Stimulated activated CD4-positive, alpha-beta T cell treated with anti-CD3 and anti-CD28 coated beads, TNF-alpha, amount 100 ng/mL, for 4 hours (primary cell): ENCODE data around the gene ELP1.
"Not testable (repeated sequence)": the region's sequence is repeated elsewhere in the genome, so short reads cannot be mapped to it uniquely, and the experiment has no call there.

Source experiments
- DNase-seq, 3 experiments: peaks; one replicate each; pipeline ENCODE4 v3.0.0-alpha.2; 2020; ENCODE audit warnings: low read depth in 3 of 3

The ELP1 gene

DNA sequence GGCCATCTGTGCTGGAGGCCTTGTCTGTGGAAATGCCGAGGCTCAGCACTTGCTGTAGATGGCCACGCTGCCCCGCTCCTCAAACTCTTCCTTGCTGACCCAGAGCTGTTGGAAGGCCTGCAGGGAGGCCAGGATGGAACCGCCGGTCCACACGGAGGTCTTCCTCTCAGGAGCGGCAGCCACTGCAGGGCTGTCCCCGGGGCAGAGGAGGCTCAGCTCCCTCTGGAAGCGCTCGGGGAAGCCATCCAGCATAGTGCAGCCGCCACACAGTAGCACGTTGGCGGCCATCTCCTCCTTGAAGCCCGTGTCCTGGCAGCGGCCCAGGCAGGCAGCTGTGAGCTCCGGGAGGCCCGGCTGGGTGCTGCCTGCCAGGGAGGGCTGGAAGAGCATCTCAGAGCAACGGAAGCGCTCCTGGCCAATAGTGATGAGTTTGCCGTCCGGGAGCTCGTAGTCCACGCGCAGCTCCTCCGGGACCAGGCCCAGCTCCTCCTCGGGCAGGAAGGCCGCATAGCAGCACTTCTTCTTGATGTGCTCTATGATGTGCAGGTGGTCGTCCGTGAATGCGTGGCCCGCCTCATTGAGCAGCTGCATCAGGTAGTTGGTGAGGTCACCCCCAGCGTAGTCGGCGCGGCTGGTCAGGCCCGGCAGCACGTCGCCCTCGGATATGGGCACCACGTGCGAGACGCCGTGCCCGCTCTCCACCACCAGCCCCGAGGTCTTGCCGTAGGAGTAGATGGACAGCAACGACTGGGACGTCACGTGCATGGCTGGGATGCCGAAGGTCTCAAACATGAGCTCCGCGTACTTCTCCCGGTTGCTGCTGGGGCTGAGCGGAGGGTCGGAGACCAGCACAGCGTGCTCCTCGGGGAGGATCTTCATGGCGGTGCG, 79.0 kb downstream of the ELP1 start:
- DNase-seq: no peak

- no peak for DNase-seq
Observed at GRCh38 chr9:108854094-108854493, 79.8 kb downstream of the ELP1 start.

GRCh38 chr9:108852079-108852478, 81.8 kb downstream of the ELP1 start:
- DNase-seq: no peak

DNA sequence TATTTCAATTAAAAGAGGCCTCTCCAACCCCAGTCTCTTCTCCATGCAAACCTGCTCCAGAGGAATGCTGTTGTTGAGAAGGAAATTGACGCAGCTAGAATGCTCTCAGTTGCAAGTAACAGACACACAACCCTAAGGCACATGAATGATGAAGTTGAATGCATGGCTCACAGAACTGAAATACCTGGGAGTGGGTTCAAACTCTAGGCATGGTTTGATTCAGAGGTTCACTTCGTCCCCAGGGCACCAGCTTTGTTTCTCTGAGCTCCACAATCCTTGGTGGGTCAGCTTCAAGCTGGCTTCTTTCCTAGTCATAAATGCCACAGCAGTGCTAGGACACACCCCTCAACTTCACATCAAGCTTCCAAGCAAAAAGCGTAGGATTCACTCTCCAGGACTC, 82.8 kb downstream of the ELP1 start:
- DNase-seq: no peak

DNA sequence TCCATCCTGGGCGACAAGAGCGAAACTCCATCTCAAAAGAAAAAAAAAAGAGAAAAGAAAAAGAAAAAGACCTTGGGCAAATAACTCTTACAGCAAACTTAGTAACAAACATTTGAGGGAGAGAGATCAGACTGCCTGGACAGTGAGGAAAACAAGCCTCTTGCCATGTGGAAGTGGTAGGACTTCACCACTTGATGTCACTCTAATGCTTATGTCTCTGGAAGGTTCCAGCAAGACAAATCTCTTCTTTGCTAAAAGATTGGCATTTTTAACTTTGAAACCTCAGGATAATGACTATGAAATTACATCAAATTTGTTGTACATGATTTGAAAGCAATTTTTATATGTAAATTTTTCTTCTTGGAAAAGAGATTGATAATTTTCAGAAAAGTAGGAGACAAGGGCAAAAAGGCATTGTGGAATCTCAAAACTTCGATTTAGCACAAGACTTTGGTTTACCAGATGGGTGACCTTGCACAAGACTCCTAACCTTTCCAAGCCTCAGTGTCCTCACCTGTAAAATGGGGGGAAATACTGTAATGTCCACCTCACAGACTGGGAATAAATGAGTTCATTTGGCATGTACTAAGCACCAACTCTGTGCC, 83.5 kb downstream of the ELP1 start:
- DNase-seq: no peak

DNA sequence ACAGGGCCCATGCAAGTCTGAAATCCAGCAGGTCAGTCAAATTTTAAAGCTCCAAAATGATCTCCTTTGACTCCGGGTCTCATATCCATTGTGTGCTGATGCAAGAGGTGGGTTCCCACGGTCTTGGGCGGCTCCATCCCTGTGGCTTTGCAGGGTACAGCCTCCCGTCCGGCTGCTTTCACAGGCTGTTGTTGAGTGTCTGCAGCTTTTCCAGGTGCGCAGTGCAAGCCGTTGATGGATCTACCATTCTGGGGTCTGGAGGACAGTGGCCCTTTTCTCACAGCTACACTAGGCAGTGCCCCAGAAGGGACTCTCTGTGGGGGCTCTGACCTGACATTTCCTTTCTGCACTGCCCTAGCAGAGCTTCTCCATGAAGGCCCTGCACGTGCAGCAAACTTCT, 85.6 kb downstream of the ELP1 start:
- DNase-seq: not testable (repeated sequence)

DNA sequence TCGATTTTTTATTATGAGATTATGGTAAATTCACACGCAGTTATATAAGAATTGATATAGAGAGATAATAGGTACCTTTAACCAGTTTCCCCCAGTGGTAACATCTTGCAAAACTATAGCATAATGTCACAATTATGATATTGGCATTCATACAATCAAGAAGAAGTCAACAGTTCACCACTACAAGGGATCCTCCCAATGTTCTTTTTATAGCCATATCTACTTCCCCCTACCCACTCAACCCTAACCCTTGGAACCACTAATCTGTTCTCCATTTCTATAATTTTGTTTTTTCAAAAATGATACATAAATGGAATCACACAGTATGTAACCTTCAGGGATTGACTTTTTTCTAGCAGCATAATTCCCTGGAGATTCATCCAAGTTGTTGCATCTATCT, 88.0 kb downstream of the ELP1 start:
- DNase-seq: no peak

- no peak for DNase-seq
Observed at GRCh38 chr9:108845507-108845906, 88.4 kb downstream of the ELP1 start.

GRCh38 chr9:108844856-108845255, 89.1 kb downstream of the ELP1 start:
- DNase-seq: no peak

DNA sequence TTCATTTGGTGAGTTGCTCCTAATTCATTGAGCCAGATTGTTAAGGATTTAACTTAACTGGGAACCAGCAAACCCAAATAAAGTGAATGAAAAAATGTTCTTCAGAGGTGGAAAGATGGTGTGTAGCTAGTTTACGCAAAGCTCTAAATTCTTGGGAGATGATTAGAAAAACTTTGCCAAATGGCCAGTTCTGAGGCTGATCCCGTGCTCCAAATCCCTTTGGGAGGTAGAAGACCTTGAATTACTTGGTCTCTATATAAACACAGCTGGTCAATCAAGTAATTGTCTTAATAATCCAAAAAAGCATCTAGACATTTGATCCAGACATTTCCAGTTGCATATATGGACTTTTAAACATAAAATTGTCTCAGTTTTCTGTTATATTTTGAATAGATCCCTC, 89.5 kb downstream of the ELP1 start:
- no peak for DNase-seq

GRCh38 chr9:108842610-108843295, 91.2 kb downstream of the ELP1 start:
- no peak for DNase-seq

DNA sequence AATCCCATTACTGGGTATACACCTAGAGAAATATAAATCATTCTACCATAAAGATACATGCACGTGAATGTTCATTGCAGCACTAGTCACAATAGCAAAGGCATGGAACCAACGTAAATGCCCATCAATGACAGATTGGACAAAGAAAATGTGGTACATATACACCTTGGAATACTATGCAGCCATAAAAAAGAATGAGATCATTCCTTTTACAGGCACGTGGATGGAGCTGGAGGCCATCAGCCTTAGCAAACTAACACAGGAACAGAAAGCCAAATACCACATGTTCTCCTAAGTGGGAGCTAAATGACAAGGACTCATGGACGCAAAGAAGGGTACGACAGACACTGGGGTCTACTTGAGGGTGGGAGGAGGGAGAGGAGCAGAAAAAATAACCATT, 94.4 kb downstream of the ELP1 start:
- not testable (repeated sequence) for DNase-seq

DNA sequence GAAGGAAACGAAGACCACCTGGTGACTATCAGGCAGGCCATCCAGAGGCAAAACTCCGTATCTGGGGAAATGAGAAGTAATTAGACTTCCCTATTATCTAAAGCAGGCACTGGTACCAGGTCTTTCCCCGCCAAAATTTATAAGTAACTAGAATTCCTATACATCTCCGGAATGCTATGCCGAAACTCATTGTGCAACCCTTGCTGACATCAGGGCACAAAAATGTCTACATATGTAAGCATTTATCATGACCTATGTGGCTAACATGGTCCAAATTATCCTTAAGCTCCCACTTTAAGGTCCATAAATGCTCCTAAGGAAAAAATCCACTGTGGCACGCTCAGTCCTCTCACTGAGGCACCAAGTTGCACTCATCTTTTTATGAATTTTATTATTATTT, 95.9 kb downstream of the ELP1 start:
- no peak for DNase-seq

- DNase-seq: no peak
Observed at GRCh38 chr9:108837530-108837929, 96.4 kb downstream of the ELP1 start.

DNA sequence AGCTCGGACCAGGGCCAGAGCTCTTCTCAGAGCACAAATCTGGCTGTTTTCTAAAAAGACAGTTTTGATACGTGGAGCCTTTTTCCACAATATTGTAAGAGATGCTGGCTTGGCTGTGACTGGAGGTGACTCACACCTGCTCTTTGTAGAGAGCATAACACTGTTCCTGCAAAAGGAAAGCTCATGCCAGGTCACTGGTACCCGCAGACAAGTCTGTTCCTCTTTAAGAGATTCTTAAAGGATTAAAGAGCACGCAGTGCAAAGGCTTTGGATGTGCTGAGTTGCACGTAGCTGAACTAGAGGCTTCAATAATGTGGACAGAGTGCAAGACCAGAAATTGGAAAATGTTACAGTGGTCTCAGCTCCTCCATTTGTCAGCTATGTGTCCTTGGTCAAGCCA, 97.1 kb downstream of the ELP1 start:
- DNase-seq: no peak

GRCh38 chr9:108836319-108836718, 97.6 kb downstream of the ELP1 start:
- no peak for DNase-seq

DNA sequence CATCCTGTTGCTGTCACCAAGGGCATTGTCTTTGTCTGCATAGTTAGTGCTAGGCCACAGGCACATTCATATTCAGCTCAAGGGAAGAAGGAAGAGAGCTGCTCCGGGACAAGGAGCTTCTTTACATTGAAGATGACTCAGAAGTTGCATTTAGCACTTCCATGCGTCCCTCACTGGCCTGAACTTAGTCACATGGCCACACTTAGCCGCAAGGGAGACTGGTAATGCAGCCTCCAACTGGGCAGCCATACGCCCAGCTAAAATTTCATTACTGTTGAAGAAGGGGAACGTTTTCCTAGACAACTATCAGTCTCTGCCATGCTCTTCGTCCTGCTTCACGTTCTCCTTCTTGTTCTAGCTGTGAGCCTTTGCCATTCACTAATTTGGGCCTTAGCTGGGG, 98.1 kb downstream of the ELP1 start:
- DNase-seq: no peak

DNA sequence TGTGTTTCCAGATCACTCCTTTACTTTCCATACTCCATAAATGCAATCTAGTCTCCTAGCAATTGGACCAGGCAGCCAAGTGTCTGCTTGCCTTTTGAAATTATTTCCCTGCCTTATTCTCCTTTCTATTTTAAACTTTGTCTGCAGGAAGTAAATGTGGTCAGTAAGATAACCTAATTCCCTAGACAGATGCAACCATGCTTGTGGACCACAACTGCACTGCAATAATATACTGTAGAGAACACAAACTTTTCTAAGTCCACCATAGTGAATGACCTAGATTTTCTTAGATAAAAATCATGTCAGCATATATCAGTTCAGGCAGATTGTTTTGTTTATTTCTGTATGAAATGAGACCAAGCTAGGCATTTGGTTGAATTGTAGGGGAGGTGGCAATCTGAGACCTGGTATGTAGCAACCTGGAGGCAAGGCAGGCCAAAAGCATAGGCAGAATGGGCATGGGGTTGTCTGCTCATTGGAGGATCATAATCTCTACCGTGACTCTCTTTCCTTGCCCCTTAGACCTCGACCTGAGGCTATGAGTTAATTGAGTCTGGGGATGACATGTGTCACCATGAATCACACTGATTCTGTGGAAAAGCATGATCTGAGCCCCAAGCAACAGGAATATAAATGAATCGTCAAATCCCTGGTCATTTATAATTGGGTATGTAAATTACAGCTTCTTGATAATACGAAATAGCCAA, 98.8 kb downstream of the ELP1 start:
- DNase-seq: no peak

DNA sequence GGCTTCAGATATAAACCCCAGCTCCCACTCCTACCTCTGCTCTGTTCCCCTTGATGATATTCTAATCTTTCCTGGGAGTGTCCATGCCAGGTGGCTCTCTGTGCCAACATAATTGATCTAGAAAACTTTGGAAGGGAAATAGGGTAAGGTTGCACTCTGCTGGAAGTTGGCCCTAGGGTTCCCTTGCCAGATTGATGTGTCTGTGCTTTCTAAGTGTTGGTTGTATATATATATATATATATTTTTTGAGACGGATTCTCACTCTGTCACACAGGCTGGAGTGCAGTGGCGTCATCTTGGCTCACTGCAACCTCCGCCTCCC, 101.8 kb downstream of the ELP1 start:
- DNase-seq: no peak

GRCh38 chr9:108831496-108832178, 102.3 kb downstream of the ELP1 start:
- no peak for DNase-seq

- no peak for DNase-seq
Observed at GRCh38 chr9:108830272-108830671, 103.7 kb downstream of the ELP1 start.

DNA sequence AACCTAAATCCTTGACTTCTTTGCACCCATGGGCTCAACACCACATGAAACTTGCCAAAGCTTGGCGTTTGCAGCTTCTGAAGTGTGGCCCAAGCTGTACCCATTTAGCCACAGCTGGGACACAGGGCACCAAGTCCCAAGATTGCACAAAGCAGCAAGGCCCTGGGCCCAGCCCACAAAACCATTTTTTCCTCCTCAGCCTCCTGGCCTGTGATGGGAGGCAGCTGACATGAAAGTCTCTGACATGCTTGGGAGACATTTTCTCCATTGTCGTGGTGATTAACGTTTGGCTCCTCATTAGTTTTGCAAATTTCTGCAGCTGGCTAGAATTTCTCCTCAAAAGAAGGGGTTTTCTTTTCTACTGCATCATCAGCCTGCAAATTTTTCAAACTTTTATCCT, 110.1 kb downstream of the ELP1 start:
- no peak for DNase-seq
